NB4 (cell line): ENCODE measurements around the gene CHST15.

Experiments
- CTCF ChIP-seq: IDR thresholded peaks from one replicate; pipeline ENCODE4 v1.5.1; 2012; ENCODE audit warnings: low read depth, low read length
- MYC ChIP-seq: IDR thresholded peaks from 2 replicates; pipeline ENCODE4 v1.6.1; 2011; ENCODE audit warnings: low read depth, low read length
- POLR2A ChIP-seq: IDR thresholded peaks from 2 replicates; pipeline ENCODE4 v1.6.1; 2011; ENCODE audit warnings: mild to moderate bottlenecking; ENCODE audit not compliant: insufficient read length; ENCODE audit errors: extremely low read depth
- TF ChIP-seq, protein P1 (sequence below): IDR thresholded peaks from 2 replicates; pipeline ENCODE4 v1.6.1; 2011; ENCODE audit warnings: low read depth, low read length

DNA sequence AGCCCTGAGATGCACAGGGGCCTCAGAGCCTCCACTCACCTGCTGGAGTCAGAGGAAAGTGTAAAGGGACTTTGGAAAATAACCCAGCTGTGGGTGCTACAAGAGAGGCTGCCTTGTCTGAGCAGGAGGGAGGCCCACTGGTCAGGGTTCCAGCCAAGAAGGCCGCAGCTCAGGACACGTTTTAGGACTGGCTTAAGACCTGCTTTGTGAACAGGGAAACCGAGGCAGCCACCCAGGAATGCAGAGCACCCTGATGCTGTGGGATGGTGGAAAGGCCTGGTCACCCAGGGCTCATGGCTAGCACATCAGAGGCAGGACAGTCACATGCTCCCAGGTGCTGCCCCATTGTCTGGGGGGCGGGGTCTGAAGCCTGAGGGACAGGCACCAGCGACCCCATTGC lies 38.9 kb upstream of the CHST15 start:
- TF ChIP-seq CTCF (no peak), POLR2A (no peak), MYC (no peak)
- TF ChIP-seq, protein P1, sequence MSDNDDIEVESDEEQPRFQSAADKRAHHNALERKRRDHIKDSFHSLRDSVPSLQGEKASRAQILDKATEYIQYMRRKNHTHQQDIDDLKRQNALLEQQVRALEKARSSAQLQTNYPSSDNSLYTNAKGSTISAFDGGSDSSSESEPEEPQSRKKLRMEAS = no peak
